LNCAP (cell line): ENCODE measurements around the gene CETP.

Source experiments
- CTCF ChIP-seq: fragments of 450-650 bp; IDR thresholded peaks from 2 replicates; pipeline ENCODE4 v1.5.1; 2017; ENCODE audit warnings: mild to moderate bottlenecking

The CETP gene

GRCh38 chr16:57003439-57004386 lies 42.0 kb downstream of the CETP start:
- TF ChIP-seq CTCF = no peak

- TF ChIP-seq CTCF = no peak
Observed at GRCh38 chr16:57004387-57005250, 42.9 kb downstream of the CETP start.

- no peak for TF ChIP-seq CTCF
Observed at GRCh38 chr16:57007050-57007449, 45.3 kb downstream of the CETP start.

- no peak for TF ChIP-seq CTCF
Observed at GRCh38 chr16:57007530-57007929, 45.8 kb downstream of the CETP start.

GRCh38 chr16:57008440-57008839 lies 46.7 kb downstream of the CETP start:
- TF ChIP-seq CTCF = no peak

GRCh38 chr16:57009643-57010170 lies 48.0 kb downstream of the CETP start:
- TF ChIP-seq CTCF = no peak

- TF ChIP-seq CTCF = no peak
Observed at GRCh38 chr16:57012353-57012752, 50.6 kb downstream of the CETP start.
